Glutamatergic neuron (in vitro differentiated cells): ENCODE data around the gene YRDC. TPM values are rescaled to one million over a fixed set of nuclear protein-coding genes. Genes with fewer than 3 reads are reported as not detected.

Experiments
- DNase-seq: peaks from one replicate; pipeline ENCODE4 v3.0.0; 2022
- H3K27ac Mint-ChIP-seq: one replicate; pipeline ENCODE4 v1.8.0; 2020; ENCODE audit warnings: mild to moderate bottlenecking, mixed read lengths, inconsistent platforms; ENCODE audit not compliant: unreplicated experiment
- H3K27me3 Mint-ChIP-seq: one replicate; pipeline ENCODE4 v1.8.0; 2020; ENCODE audit warnings: mild to moderate bottlenecking, moderate library complexity, mixed read lengths, inconsistent platforms; ENCODE audit not compliant: unreplicated experiment
- H3K36me3 Mint-ChIP-seq: one replicate; pipeline ENCODE4 v1.8.0; 2020; ENCODE audit warnings: mild to moderate bottlenecking, mixed read lengths, inconsistent platforms; ENCODE audit not compliant: unreplicated experiment
- H3K4me1 Mint-ChIP-seq: one replicate; pipeline ENCODE4 v1.8.0; 2020; ENCODE audit warnings: mild to moderate bottlenecking, low read depth, mixed read lengths, inconsistent platforms; ENCODE audit not compliant: unreplicated experiment
- H3K4me3 Mint-ChIP-seq: one replicate; pipeline ENCODE4 v1.8.0; 2020; ENCODE audit warnings: mild to moderate bottlenecking, mixed read lengths, inconsistent platforms; ENCODE audit not compliant: unreplicated experiment
- H3K9me3 Mint-ChIP-seq: one replicate; pipeline ENCODE4 v1.8.0; 2020; ENCODE audit warnings: mild to moderate bottlenecking, moderate library complexity, mixed read lengths, inconsistent platforms; ENCODE audit not compliant: unreplicated experiment
- total RNA-seq: library from RNA; stranded (reverse); fragmentation: NEBNext Ultra II Directional; extraction: Animal tissue kit (Norgen Biotek cat#: 25700); gene quantifications from one replicate; pipeline ENCODE4 v1.2.1, GENCODE V29; 2021; ENCODE audit not compliant: unreplicated experiment
- TF ChIP-seq, protein P1 (sequence below): fragments of 200-600 bp; sonication (generic); IDR thresholded peaks from one replicate; pipeline ENCODE4 v1.5.0; 2021; ENCODE audit not compliant: partially characterized antibody, unreplicated experiment

The YRDC gene
- total RNA-seq, 1 donor from 2014 or later, result 14.9 TPM

DNA sequence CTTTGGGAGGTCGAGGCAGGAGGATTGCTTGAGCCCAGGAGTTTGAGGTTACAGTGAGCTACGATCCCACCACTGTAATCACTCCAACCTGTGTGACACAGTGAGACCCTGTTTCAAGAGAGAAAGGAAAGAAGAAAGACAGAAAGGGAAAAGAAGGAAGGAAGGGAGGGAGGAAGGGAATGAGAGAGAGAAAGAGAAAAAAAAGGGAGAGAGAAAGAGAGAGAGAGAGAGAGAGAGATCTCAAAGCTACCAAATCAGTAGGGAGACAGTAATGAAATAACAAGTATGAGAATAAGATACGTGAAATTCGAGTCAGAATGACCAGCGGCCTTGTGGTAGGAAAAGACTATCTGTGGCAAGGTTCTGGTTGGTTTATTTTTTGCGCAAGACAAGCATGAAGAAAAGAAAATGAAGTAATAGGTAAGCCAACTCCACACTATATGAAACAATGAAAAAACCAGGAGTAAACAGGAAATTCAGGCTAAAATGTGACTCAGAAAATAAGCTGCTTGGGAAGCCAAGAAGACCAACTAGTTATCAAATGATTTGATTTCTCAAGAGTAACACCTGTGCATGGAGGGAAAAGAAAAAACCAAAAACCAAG, 42.4 kb upstream of the YRDC start:
- Mint-ChIP-seq H3K9me3 (no peaks in the 10 kb centered on the region), H3K36me3 (no peaks in the 10 kb centered on the region), H3K27me3 (peaks cover 1% of the 10 kb centered on the region), H3K4me3 (no peak overlapping the region), H3K27ac (no peak overlapping the region), H3K4me1 (no peaks in the 10 kb centered on the region)
- TF ChIP-seq, protein P1, sequence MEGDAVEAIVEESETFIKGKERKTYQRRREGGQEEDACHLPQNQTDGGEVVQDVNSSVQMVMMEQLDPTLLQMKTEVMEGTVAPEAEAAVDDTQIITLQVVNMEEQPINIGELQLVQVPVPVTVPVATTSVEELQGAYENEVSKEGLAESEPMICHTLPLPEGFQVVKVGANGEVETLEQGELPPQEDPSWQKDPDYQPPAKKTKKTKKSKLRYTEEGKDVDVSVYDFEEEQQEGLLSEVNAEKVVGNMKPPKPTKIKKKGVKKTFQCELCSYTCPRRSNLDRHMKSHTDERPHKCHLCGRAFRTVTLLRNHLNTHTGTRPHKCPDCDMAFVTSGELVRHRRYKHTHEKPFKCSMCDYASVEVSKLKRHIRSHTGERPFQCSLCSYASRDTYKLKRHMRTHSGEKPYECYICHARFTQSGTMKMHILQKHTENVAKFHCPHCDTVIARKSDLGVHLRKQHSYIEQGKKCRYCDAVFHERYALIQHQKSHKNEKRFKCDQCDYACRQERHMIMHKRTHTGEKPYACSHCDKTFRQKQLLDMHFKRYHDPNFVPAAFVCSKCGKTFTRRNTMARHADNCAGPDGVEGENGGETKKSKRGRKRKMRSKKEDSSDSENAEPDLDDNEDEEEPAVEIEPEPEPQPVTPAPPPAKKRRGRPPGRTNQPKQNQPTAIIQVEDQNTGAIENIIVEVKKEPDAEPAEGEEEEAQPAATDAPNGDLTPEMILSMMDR, result no peak
- no peak for DNase-seq

DNA sequence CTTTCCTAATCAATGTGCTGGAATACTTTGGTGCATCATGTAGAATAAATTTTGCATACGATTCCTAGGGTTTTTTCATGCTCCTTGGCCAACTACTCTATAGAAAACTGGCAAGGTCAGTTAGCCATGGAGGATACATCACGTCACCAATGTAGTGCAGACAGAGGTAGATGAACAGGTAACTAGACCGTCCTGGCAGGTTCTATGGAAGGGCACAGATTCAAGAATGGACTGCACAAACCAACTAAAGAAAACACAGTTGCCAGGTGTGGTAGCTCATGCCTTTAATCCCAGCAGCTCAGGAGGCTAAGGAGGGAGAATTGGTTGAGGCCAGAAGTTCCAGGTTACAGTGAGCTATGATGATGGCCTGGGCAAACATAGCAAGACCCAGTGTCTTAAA, 41.5 kb upstream of the YRDC start:
- TF ChIP-seq, protein P1, result no peak
- peaks cover 1% of the 10 kb centered on the region for H3K27me3 Mint-ChIP-seq
- no peaks in the 10 kb centered on the region for H3K4me1 Mint-ChIP-seq
- H3K27ac Mint-ChIP-seq, result no peak overlapping the region
- no peak for DNase-seq
- H3K36me3 Mint-ChIP-seq, result no peaks in the 10 kb centered on the region
- no peaks in the 10 kb centered on the region for H3K9me3 Mint-ChIP-seq
- no peak overlapping the region for H3K4me3 Mint-ChIP-seq

DNA sequence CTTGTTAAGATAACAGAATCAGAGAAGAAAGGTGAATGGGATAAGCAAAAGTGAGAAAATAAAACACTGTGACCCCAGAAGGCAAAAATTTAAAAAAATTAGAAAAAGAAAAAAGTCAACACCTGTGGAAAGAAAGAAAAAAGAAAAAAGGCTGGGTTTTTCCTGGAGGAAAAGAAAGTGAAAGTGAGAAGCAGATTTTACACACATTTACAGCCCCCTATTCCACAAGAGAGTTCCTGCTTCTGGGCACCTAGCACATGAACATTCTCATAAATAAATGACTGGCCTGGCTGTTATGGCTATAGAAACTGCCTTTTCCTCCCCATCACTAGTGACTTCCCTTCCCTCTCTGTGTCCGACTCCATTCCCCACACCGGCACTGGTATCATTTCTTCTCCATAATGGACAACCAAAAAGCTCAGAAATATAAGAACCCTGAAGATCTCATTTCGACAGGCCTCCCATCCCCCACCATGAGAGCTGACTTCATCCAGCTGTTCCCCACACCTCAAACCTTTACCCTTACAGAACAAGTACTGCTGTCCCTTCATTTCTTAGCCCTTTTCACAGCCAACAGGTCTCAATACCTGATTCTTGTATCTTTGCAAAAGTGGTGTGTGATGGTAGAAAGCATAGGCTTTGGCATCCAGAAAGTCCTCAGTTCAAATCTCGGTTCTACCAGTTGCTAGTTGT, 38.8 kb upstream of the YRDC start:
- peaks cover 1% of the 10 kb centered on the region for H3K27me3 Mint-ChIP-seq
- H3K27ac Mint-ChIP-seq, result no peak overlapping the region
- H3K4me3 Mint-ChIP-seq, result no peak overlapping the region
- H3K36me3 Mint-ChIP-seq, result no peaks in the 10 kb centered on the region
- no peaks in the 10 kb centered on the region for H3K4me1 Mint-ChIP-seq
- TF ChIP-seq, protein P1, result no peak
- DNase-seq, result no peak
- H3K9me3 Mint-ChIP-seq, result no peaks in the 10 kb centered on the region

DNA sequence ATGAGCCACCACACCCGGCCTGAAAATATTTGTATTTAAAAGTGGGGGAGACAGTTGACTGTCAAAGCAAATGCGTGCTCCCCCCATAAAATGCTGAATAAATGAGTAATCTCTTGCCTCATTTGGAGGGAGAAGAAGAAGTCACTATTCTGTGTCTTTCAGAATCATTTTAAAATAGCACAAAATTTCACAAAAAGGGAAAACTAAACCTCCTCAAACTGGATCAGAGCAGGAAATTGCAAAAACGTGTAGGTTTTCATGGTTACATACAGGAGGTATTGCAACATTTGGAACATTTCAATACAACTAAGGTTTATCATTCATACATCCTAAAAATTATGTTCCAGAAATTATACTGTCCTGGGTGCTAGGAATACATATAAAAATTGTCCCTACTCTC, 37.8 kb upstream of the YRDC start:
- Mint-ChIP-seq H3K36me3 (no peaks in the 10 kb centered on the region), H3K27me3 (peaks cover 1% of the 10 kb centered on the region), H3K4me3 (no peak overlapping the region), H3K27ac (no peak overlapping the region), H3K4me1 (no peaks in the 10 kb centered on the region), H3K9me3 (no peaks in the 10 kb centered on the region)
- TF ChIP-seq, protein P1, result no peak
- no peak for DNase-seq

DNA sequence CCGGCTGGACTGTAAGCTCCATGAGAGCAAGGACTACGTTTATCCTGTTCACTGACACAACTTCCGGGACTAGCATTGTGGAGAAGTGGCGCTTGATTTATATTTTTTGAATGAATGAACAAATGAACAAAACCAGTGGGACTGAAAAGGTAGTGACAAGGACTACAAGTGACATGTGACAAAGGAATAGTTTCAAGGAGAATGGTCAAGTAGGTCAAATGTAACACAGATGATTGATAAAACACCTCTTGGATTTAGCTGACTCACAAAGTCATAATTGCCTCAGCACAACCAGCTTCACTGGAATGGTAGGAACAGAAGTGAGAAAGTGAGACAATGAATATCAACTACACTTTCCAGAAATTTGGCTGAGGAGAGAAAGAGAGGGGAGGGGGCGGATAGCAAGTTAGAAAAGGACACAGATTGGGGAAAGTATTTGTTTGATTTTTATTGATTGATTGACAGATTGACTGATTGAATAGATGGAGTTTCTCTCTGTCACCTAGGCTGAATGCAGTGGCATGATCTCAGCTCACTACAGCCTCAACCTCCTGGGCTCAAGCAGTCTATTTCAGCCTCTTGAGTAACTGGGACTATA, 37.1 kb upstream of the YRDC start:
- Mint-ChIP-seq H3K36me3 (no peaks in the 10 kb centered on the region), H3K4me1 (no peaks in the 10 kb centered on the region), H3K4me3 (no peak overlapping the region), H3K27ac (no peak overlapping the region), H3K27me3 (peaks cover 1% of the 10 kb centered on the region), H3K9me3 (no peaks in the 10 kb centered on the region)
- DNase-seq, result no peak
- TF ChIP-seq, protein P1, result no peak
